IMR-90 (cell line): ENCODE results near the gene ADIRF. TPM values are rescaled to one million over a fixed set of nuclear protein-coding genes. Genes with fewer than 3 reads are reported as not detected.
"Not testable (repeated sequence)": the region's sequence is repeated elsewhere in the genome, so short reads cannot be mapped to it uniquely, and the experiment has no call there.

Source experiments
- ATAC-seq: fragments of 200-7000 bp; cut with Tn5 transposase; 2 replicates; pipeline ENCODE4 v1.9.1; 2020; ENCODE audit warnings: low read depth, mild to moderate bottlenecking, moderate library complexity
- BruUV-seq: library from RNA; stranded (reverse); fragments of 400-500 nt; replicated peaks from 2 replicates; lab custom pipeline; 2021; lab: Mats Ljungman, UMichigan
- CTCF ChIA-PET: fragments of 300-600 bp; formaldehyde crosslinking; extraction: SDS; loops from one replicate; lab custom pipeline; 2021; ENCODE audit warnings: antibody characterized with exemption; lab: Yijun Ruan, JAX
- POLR2A ChIA-PET: fragments of 300-600 bp; sonication (Branson Sonifier 250); formaldehyde crosslinking; loops from one replicate; lab custom pipeline; 2022; ENCODE audit warnings: antibody characterized with exemption; ENCODE audit not compliant: unreplicated experiment; lab: Charles Lee
- DNase-seq: peaks from one replicate; pipeline ENCODE4 v3.0.0; 2013
- H2AFZ ChIP-seq: replicated peaks from 2 replicates; pipeline ENCODE3; 2013; ENCODE audit warnings: low read length, mild to moderate bottlenecking; ENCODE audit not compliant: poor library complexity
- H2AK5ac ChIP-seq: 2 replicates; pipeline ENCODE4 v1.6.1; 2013; ENCODE audit warnings: low read depth, low read length, inconsistent platforms
- H2AK9ac ChIP-seq: replicated peaks from 2 replicates; pipeline ENCODE3; 2013; ENCODE audit warnings: mild to moderate bottlenecking, low read depth, low read length, moderate library complexity; ENCODE audit not compliant: poor library complexity
- H2BK120ac ChIP-seq: 2 replicates; pipeline ENCODE4 v1.6.1; 2013; ENCODE audit warnings: low read depth, low read length, inconsistent platforms
- H2BK15ac ChIP-seq: 3 replicates; pipeline ENCODE4 v1.6.1; 2013; ENCODE audit warnings: low read depth, low read length, inconsistent platforms
- H2BK20ac ChIP-seq: 2 replicates; pipeline ENCODE4 v1.6.1; 2013; ENCODE audit warnings: low read depth, mild to moderate bottlenecking, inconsistent platforms, low read length, moderate library complexity
- H2BK5ac ChIP-seq: 2 replicates; pipeline ENCODE4 v1.6.1; 2013; ENCODE audit warnings: mild to moderate bottlenecking, low read depth, low read length, inconsistent platforms; ENCODE audit not compliant: poor library complexity, severe bottlenecking
- H3K14ac ChIP-seq: replicated peaks from 2 replicates; pipeline ENCODE4 v1.6.1; 2013; ENCODE audit warnings: low read depth, low read length, inconsistent platforms
- H3K18ac ChIP-seq: 2 replicates; pipeline ENCODE4 v1.6.1; 2013; ENCODE audit warnings: low read depth, low read length, control low read depth
- H3K23ac ChIP-seq: 2 replicates; pipeline ENCODE4 v1.6.1; 2013; ENCODE audit warnings: low read depth, low read length, inconsistent platforms
- H3K27ac ChIP-seq: 2 replicates; pipeline ENCODE4 v1.5.1; 2013; ENCODE audit warnings: mild to moderate bottlenecking, control low read depth, low read length; ENCODE audit not compliant: insufficient read depth
- H3K27me3 ChIP-seq: 2 replicates; pipeline ENCODE4 v1.6.1; 2013; ENCODE audit warnings: low read length; ENCODE audit not compliant: control insufficient read depth, insufficient read depth
- H3K36me3 ChIP-seq: 2 replicates; pipeline ENCODE4 v1.6.1; 2013; ENCODE audit warnings: low read length, mixed read lengths; ENCODE audit not compliant: control insufficient read depth, insufficient read depth
- H3K4ac ChIP-seq: 2 replicates; pipeline ENCODE4 v1.6.1; 2013; ENCODE audit warnings: low read depth, low read length, inconsistent platforms
- H3K4me1 ChIP-seq: 2 replicates; pipeline ENCODE4 v1.6.1; 2013; ENCODE audit warnings: low read length, mixed read lengths; ENCODE audit not compliant: control insufficient read depth, insufficient read depth
- H3K4me2 ChIP-seq: 2 replicates; pipeline ENCODE4 v1.6.1; 2013; ENCODE audit warnings: low read depth, mild to moderate bottlenecking, control low read depth, low read length, moderate library complexity
- H3K4me3 ChIP-seq: 2 replicates; pipeline ENCODE4 v1.5.1; 2013; ENCODE audit warnings: low read depth, mild to moderate bottlenecking, control low read depth, low read length, moderate library complexity; ENCODE audit not compliant: insufficient read depth
- H3K56ac ChIP-seq: 2 replicates; pipeline ENCODE4 v1.6.1; 2013; ENCODE audit warnings: low read length, inconsistent platforms; ENCODE audit not compliant: insufficient read depth; ENCODE audit errors: extremely low read depth
- H3K79me1 ChIP-seq, 2 experiments: 2 replicates each; pipeline ENCODE4 v1.6.1; 2013; ENCODE audit warnings: low read length in 2 of 2, inconsistent platforms in 1 of 2, low read depth in 1 of 2
- H3K9ac ChIP-seq: 2 replicates; pipeline ENCODE4 v1.6.1; 2013; ENCODE audit warnings: low read depth, low read length, control low read depth
- H3K9me1 ChIP-seq: 2 replicates; pipeline ENCODE4 v1.6.1; 2013; ENCODE audit warnings: low read length, inconsistent platforms; ENCODE audit not compliant: insufficient read depth
- H3K9me3 ChIP-seq: 2 replicates; pipeline ENCODE4 v1.6.1; 2013; ENCODE audit warnings: low read length; ENCODE audit not compliant: control insufficient read depth, insufficient read depth
- H4K20me1 ChIP-seq: 2 replicates; pipeline ENCODE4 v1.6.1; 2013; ENCODE audit warnings: low read length, inconsistent platforms; ENCODE audit not compliant: insufficient read depth
- H4K5ac ChIP-seq: 2 replicates; pipeline ENCODE4 v1.6.1; 2013; ENCODE audit warnings: mild to moderate bottlenecking, low read depth, low read length, control low read depth
- H4K8ac ChIP-seq, 2 experiments: 2 replicates each; pipeline ENCODE4 v1.6.1; 2013; ENCODE audit warnings: low read depth in 2 of 2, low read length in 2 of 2, control low read depth in 1 of 2, inconsistent platforms in 1 of 2
- H4K91ac ChIP-seq: 2 replicates; pipeline ENCODE4 v1.6.1; 2013; ENCODE audit warnings: low read depth, low read length, inconsistent platforms; ENCODE audit not compliant: insufficient read depth
- WGBS, 2 experiments: methylation state at CpG; one replicate each; pipeline versions ENCODE4 v1.1.5 to v1.1.7; 2013; ENCODE audit warnings: missing lambda C conversion rate in 2 of 2; ENCODE audit not compliant: insufficient read length in 1 of 2; ENCODE audit errors: extremely low coverage in 2 of 2; 5-methylcytosine and 5-hydroxymethylcytosine counted together
- dilution Hi-C: fragments of 300-500 bp; cut with HindIII; formaldehyde crosslinking; loops from one replicate; pipeline ENCODE4 v1.14.3; 2018; ENCODE audit warnings: low sequenced_read_pairs; ENCODE audit not compliant: unreplicated experiment
- in situ Hi-C: fragments of 300-500 bp; cut with MboI; formaldehyde crosslinking; loops from 3 replicates; pipeline ENCODE4 v1.14.3; 2019; ENCODE audit warnings: low sequenced_read_pairs, inconsistent platforms, mixed read lengths
- intact Hi-C: fragments of 100-400 bp; cut with micrococcal nuclease; formaldehyde crosslinking; loops from 2 replicates; pipeline ENCODE4 v1.10.0; 2022
- polyA plus RNA-seq, 3 experiments: library from polyadenylated mRNA; depleted of rRNA; stranded (reverse); fragments of >200 nt; gene quantifications; 2 replicates each; pipeline ENCODE4 v1.2.3, GENCODE V29; 2012; ENCODE audit warnings: low replicate concordance in 1 of 3
- total RNA-seq: library from RNA; depleted of rRNA; stranded (reverse); fragments of >200 nt; gene quantifications from 2 replicates; pipeline ENCODE4 v1.2.3, GENCODE V29; 2012

ADIRF gene
- total and polyA plus RNA-seq, 2 of the 4 experiments (the other 2 are of a cell fraction) = 2.3 to 7.2 TPM

DNA sequence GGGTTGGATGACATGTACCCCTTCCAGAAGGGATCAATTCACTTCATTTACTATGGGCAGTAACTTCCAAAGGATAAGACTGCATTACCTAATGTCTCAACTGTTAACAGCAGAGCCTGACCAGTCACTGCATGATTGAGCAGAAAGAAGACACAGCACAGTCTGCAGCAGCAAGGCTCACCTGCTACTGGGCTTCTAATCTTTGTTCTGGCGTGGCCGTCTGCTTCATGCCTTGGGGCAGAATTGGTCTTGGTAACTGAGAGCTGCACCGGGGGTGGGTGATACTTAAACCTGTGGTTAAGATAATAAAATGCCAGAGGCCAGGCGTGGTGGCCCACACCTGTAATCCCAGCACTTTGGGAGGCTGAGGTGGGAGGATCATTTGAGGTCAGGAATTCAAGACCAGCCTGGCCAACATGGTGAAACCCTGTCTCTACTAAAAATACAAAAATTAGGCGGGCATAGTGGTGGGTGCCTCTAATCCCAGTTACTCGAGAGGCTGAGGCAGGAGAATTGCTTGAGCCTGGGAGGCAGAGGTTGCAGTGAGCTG lies 34.0 kb upstream of the ADIRF start:
- in situ Hi-C loops, DNase-seq, H2AK5ac ChIP-seq, H4K5ac ChIP-seq, H3K36me3 ChIP-seq, H3K4me2 ChIP-seq, H3K14ac ChIP-seq, H3K9ac ChIP-seq, H3K9me3 ChIP-seq, H2AK9ac ChIP-seq, H3K23ac ChIP-seq, CTCF ChIA-PET, H3K27me3 ChIP-seq, H3K27ac ChIP-seq, H3K4ac ChIP-seq, H3K4me3 ChIP-seq, ATAC-seq, H2BK20ac ChIP-seq, H4K8ac ChIP-seq, H4K91ac ChIP-seq, H3K56ac ChIP-seq, POLR2A ChIA-PET, H3K18ac ChIP-seq, dilution Hi-C loops, H3K4me1 ChIP-seq, H3K79me1 ChIP-seq, H4K20me1 ChIP-seq, intact Hi-C loops, H2BK15ac ChIP-seq, H2BK5ac ChIP-seq, H2AFZ ChIP-seq, H2BK120ac ChIP-seq, BruUV-seq: not testable (repeated sequence)
- peaks cover 24% of the 10 kb centered on the region for H3K9me1 ChIP-seq
- 82% methylated on average over 2 of the region's 6 CpGs; no CpG with 5 or more reads in 1 of the 2 experiments for WGBS, 2 experiments
